K562 (cell line): ENCODE measurements around the gene ZNF514. TPM values are rescaled to one million over a fixed set of nuclear protein-coding genes. Genes with fewer than 3 reads are reported as not detected.

Source experiments
- ATAC-seq: fragments of 200-7000 bp; cut with Tn5 transposase; 3 replicates; pipeline ENCODE4 v1.9.1; 2020; ENCODE audit warnings: moderate library complexity
- BruUV-seq: library from RNA; stranded (reverse); fragments of 400-500 nt; replicated peaks from 2 replicates; lab custom pipeline; 2021; lab: Mats Ljungman, UMichigan
- CTCF ChIA-PET: fragments of 300-600 bp; formaldehyde crosslinking; extraction: SDS; loops from one replicate; lab custom pipeline; 2021; ENCODE audit warnings: low intra/inter-chr PET ratio; lab: Yijun Ruan, JAX
- POLR2A ChIA-PET: fragments of 300-600, 350-650 bp; sonication (Branson Sonifier 250); formaldehyde crosslinking; extraction: SDS; loops from one replicate; lab custom pipeline; 2021; ENCODE audit warnings: antibody characterized with exemption, inconsistent platforms; lab: Yijun Ruan, JAX
- DNase-seq, 4 experiments: peaks; one replicate each; pipeline versions ENCODE4 v3.0.0 to v3.0.0-alpha.2; 2011 to 2018; ENCODE audit warnings: low spot score in 3 of 4, mixed read lengths in 3 of 4; ENCODE audit errors: extremely low read depth in 1 of 4
- FAIRE-seq: peaks from 2 replicates; lab custom pipeline; 2011; peaks lifted over from hg19 to GRCh38; lab: Jason Lieb, UNC
- H2AFZ ChIP-seq: 2 replicates; pipeline ENCODE4 v1.6.0; 2011; ENCODE audit warnings: low read depth, low read length, control low read depth, inconsistent platforms
- H3K27ac ChIP-seq: fragments of 200-600 bp; 3 replicates; pipeline ENCODE4 v1.8.0; 2011; ENCODE audit warnings: low read depth, mild to moderate bottlenecking, control low read depth, inconsistent platforms, low read length, moderate library complexity, mixed read lengths; ENCODE audit errors: extremely low read depth
- H3K27me3 ChIP-seq, 2 experiments: fragments of 300-600 bp in 1 of 2; 2 replicates in 1 of 2; 3 replicates in 1 of 2; pipeline versions ENCODE4 v1.6.0 to v1.8.0; 2011; ENCODE audit warnings: inconsistent platforms in 2 of 2, low read length in 2 of 2, mild to moderate bottlenecking in 1 of 2, mixed read lengths in 1 of 2, moderate library complexity in 1 of 2; ENCODE audit not compliant: control insufficient read depth in 2 of 2, insufficient read depth in 2 of 2
- H3K36me3 ChIP-seq: fragments of 300-600 bp; 3 replicates; pipeline ENCODE4 v1.8.0; 2011; ENCODE audit warnings: mild to moderate bottlenecking, low read length, inconsistent platforms; ENCODE audit not compliant: control insufficient read depth, insufficient read depth
- H3K4me1 ChIP-seq, 2 experiments: fragments of 200-600 bp in 1 of 2; replicated peaks in 1 of 2; 2 replicates in 1 of 2; 3 replicates in 1 of 2; pipeline versions ENCODE4 v1.5.1 to v1.8.0; 2011; ENCODE audit warnings: inconsistent platforms in 2 of 2, low read length in 2 of 2, mild to moderate bottlenecking in 1 of 2, mixed read lengths in 1 of 2, moderate library complexity in 1 of 2; ENCODE audit not compliant: control insufficient read depth in 2 of 2, insufficient read depth in 2 of 2
- H3K4me2 ChIP-seq: 2 replicates; pipeline ENCODE4 v1.6.1; 2011; ENCODE audit warnings: low read length, control low read depth, inconsistent platforms, mixed read lengths; ENCODE audit not compliant: insufficient read depth
- H3K4me3 ChIP-seq: fragments of 200-600 bp; sonication (generic), shearing (Covaris generic); 2 replicates; pipeline ENCODE4 v1.5.1; 2016; ENCODE audit warnings: control low read depth, inconsistent platforms
- H3K79me2 ChIP-seq: fragments of 200-600 bp; 3 replicates; pipeline ENCODE4 v1.8.0; 2011; ENCODE audit warnings: low read length, inconsistent platforms; ENCODE audit not compliant: control insufficient read depth, insufficient read depth
- H3K9ac ChIP-seq, 2 experiments: 2 replicates each; pipeline versions ENCODE4 v1.6.0 to v1.6.1; 2011; ENCODE audit warnings: low read depth in 2 of 2, low read length in 2 of 2, control low read depth in 1 of 2, inconsistent platforms in 1 of 2, mild to moderate bottlenecking in 1 of 2, mixed read lengths in 1 of 2; ENCODE audit not compliant: insufficient read depth in 1 of 2
- H3K9me1 ChIP-seq: one replicate; pipeline ENCODE4 v1.6.0; 2011; ENCODE audit warnings: inconsistent platforms, mild to moderate bottlenecking, low read length, moderate library complexity; ENCODE audit not compliant: control insufficient read depth, insufficient read depth
- H3K9me3 ChIP-seq: replicated peaks from 2 replicates; pipeline ENCODE4 v1.5.1; 2011; ENCODE audit warnings: low read depth, low read length, inconsistent platforms; ENCODE audit not compliant: control insufficient read depth, insufficient read depth
- H4K20me1 ChIP-seq: replicated peaks from 2 replicates; pipeline ENCODE4 v1.6.1; 2011; ENCODE audit warnings: low read length, inconsistent platforms, mixed read lengths; ENCODE audit not compliant: control insufficient read depth, insufficient read depth
- BACH1 ChIP-seq: fragments of 200-800 bp; sonication (Bioruptor generic); IDR thresholded peaks from 2 replicates; pipeline ENCODE4 v1.6.1; 2016; ENCODE audit warnings: missing genetic modification characterization, missing compliant biosample characterization
- BRF1 ChIP-seq: IDR thresholded peaks from 3 replicates; pipeline ENCODE4 v1.6.1; 2011; ENCODE audit warnings: borderline replicate concordance, mild to moderate bottlenecking; ENCODE audit not compliant: insufficient read length; ENCODE audit errors: extremely low read depth
- DPF2 ChIP-seq: fragments of 450-650 bp; IDR thresholded peaks from 2 replicates; pipeline ENCODE4 v1.6.1; 2016
- E2F4 ChIP-seq: sonication (generic); formaldehyde crosslinking; IDR thresholded peaks from 2 replicates; pipeline ENCODE4 v1.8.0; 2022; ENCODE audit warnings: mild to moderate bottlenecking, low read depth, missing genetic modification reagents
- HIVEP1 ChIP-seq: fragments of 250-450 bp; sonication (Bioruptor Pico); IDR thresholded peaks from 2 replicates; pipeline ENCODE4 v1.4.0; 2020; ENCODE audit warnings: mild to moderate bottlenecking
- HOMEZ ChIP-seq: fragments of 250-450 bp; sonication (Bioruptor Pico); IDR thresholded peaks from 2 replicates; pipeline ENCODE4 v1.4.0; 2020; ENCODE audit warnings: mild to moderate bottlenecking, moderate library complexity
- JUNB ChIP-seq: fragments of 450-650 bp; formaldehyde crosslinking; conservative IDR thresholded peaks from 2 replicates; pipeline ENCODE4 v1.4.0; 2020; ENCODE audit warnings: mild to moderate bottlenecking
- NCOR1 ChIP-seq: fragments of 450-650 bp; IDR thresholded peaks from 2 replicates; pipeline ENCODE4 v1.6.1; 2016; ENCODE audit warnings: mild to moderate bottlenecking, moderate library complexity
- SMAD1 ChIP-seq: fragments of 150-350 bp; IDR thresholded peaks from 2 replicates; pipeline ENCODE4 v1.6.1; 2014; ENCODE audit warnings: low read length, low read depth; ENCODE audit not compliant: partially characterized antibody
- SP1 ChIP-seq: sonication (generic); formaldehyde crosslinking; IDR thresholded peaks from 2 replicates; pipeline ENCODE4 v1.8.1; 2022; ENCODE audit warnings: mild to moderate bottlenecking, missing genetic modification reagents
- TRIM28 ChIP-seq: fragments of 450-650 bp; IDR thresholded peaks from 2 replicates; pipeline ENCODE4 v1.6.1; 2017
- ZBTB5 ChIP-seq: fragments of 450-650 bp; IDR thresholded peaks from 2 replicates; pipeline ENCODE4 v1.6.1; 2017; ENCODE audit warnings: antibody characterized with exemption
- ZNF224 ChIP-seq: sonication (generic); formaldehyde crosslinking; IDR thresholded peaks from 2 replicates; pipeline ENCODE4 v1.8.0; 2022; ENCODE audit warnings: mild to moderate bottlenecking, missing genetic modification reagents
- ZNF507 ChIP-seq: conservative IDR thresholded peaks from 2 replicates; pipeline ENCODE4 v1.6.1; 2017; ENCODE audit warnings: missing genetic modification characterization, missing compliant biosample characterization
- WGBS: fragments of 100-300 bp; shearing (Covaris generic); methylation state at CpG from one replicate; pipeline ENCODE4 v1.1.6; 2016; ENCODE audit warnings: low coverage, mixed read lengths; ENCODE audit not compliant: insufficient coverage; ENCODE audit errors: missing lambda C conversion rate; 5-methylcytosine and 5-hydroxymethylcytosine counted together
- in situ Hi-C: fragments of 300-500 bp; cut with MboI; formaldehyde crosslinking; loops from 4 replicates; pipeline ENCODE4 v1.15.0; 2018; ENCODE audit warnings: inconsistent platforms, mixed read lengths
- intact Hi-C: fragments of 100-400 bp; cut with micrococcal nuclease; formaldehyde crosslinking; loops from 2 replicates; pipeline ENCODE4 v1.14.2; 2022
- polyA plus RNA-seq, 8 experiments: library from polyadenylated mRNA; depleted of rRNA in 4 of 8; stranded (reverse) in 5 of 8; unstranded in 3 of 8; fragments of >200 nt; fragmentation: Nextera tagmentation in 2 of 8; fragmentation: Illumina TruSeq in 1 of 8; extraction: Ambion mirVana in 2 of 8; extraction: Trizol in 1 of 8; gene quantifications; 2 replicates each; pipeline versions ENCODE4 v1.2.1 to v1.2.3, GENCODE V29; 2011 to 2014; ENCODE audit warnings: inconsistent platforms in 1 of 8, missing spikeins in 1 of 8
- total RNA-seq, 7 experiments: library from RNA; depleted of rRNA in 6 of 7; stranded (reverse); fragments of >200 nt in 6 of 7; fragmentation: Illumina TruSeq in 2 of 7; extraction: Trizol in 2 of 7; gene quantifications; 2 replicates each; pipeline versions ENCODE4 v1.2.1 to v1.2.3, GENCODE V29; 2011 to 2021; ENCODE audit warnings: low replicate concordance in 1 of 7

Gene ZNF514
- total and polyA plus RNA-seq, 9 of the 15 experiments (the other 6 are each of a cell fraction or from before 2014, with no cell fraction given) = 7.5 to 17.7 (median 11.4) TPM

GRCh38 chr2:95207111-95207961, 47.7 kb upstream of the ZNF514 start, which contains the start of gene ZNF892 (continued):
- TF ChIP-seq DPF2 = no peak
- TF ChIP-seq TRIM28 = 0 out of 2 replicates have a peak, but pooled peaks have one; percentile 15
- 0 out of 2 replicates have a peak, but pooled peaks have one; percentile 19 for TF ChIP-seq SP1 (CRISPR knock-in tag)
- no peak for TF ChIP-seq JUNB (CRISPR knock-in tag)

DNA sequence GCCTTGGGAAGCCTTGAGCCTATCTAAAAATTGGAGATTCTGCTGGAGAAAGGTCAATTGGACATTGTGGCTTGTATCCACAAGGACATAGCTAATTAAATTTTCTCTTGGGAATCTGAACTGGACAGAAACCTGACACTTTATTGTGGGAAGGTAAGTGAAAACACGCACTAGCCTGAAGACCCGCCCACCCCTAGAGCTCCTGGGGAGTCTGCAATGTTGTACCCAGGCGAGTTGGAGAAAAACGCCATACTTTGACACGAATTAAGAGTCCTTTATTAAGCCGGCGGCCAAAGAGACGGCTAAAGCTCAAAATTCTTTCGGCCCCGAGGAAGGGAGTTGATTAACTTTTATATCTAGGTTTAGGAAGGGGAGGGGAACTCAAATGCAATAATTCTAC, 46.4 kb upstream of the ZNF514 start:
- no peak overlapping the region for H3K27ac ChIP-seq
- H3K27me3 ChIP-seq = 0 out of 5 replicates have a peak, but pooled peaks cover 0 to 2% of the 10 kb centered on the region in 2 experiments
- H3K9me3 ChIP-seq = no peaks in the 10 kb centered on the region
- peaks cover 0 to 10% of the 10 kb centered on the region in 2 experiments; a peak in 2 of 5 replicates for H3K4me1 ChIP-seq
- DNase-seq (no peak), FAIRE-seq (no peak), ATAC-seq (no peak)
- H4K20me1 ChIP-seq = no peaks in the 10 kb centered on the region
- no peak overlapping the region for H3K4me3 ChIP-seq
- no peaks in the 10 kb centered on the region for H3K9me1 ChIP-seq
- 44% methylated on average over 10 of the region's 10 CpGs for WGBS
- POLR2A ChIA-PET = no interaction called here
- H2AFZ ChIP-seq = 0 out of 2 replicates have a peak overlapping the region, but pooled peaks have one; percentile 17
- H3K79me2 ChIP-seq = no peaks in the 10 kb centered on the region
- no peaks in the 10 kb centered on the region for H3K36me3 ChIP-seq
- in situ Hi-C loops (no loop called here), intact Hi-C loops (loop anchor here (2.0 to 5.0 kb wide), 2 partner anchors 129 to 183 kb away; no protein-coding TSS in a partner anchor)
- no peak overlapping the region for H3K4me2 ChIP-seq
- no TSS peak for BruUV-seq
- no peak overlapping the region for H3K9ac ChIP-seq
- CTCF ChIA-PET = interaction anchor here (1.7 kb wide), 1 partner anchor 129 kb away, joined by 11 read pairs; no protein-coding TSS in a partner anchor
- TF ChIP-seq NCOR1 = no peak
- no peak for TF ChIP-seq BRF1
- no peak for TF ChIP-seq ZBTB5
- no peak for TF ChIP-seq HIVEP1 (CRISPR knock-in tag)
- TF ChIP-seq ZNF507 (tag) = no peak
- TF ChIP-seq E2F4 = no peak
- TF ChIP-seq HOMEZ (CRISPR knock-in tag) = no peak
- TF ChIP-seq SMAD1 = no peak
- TF ChIP-seq ZNF224 = no peak
- no peak for TF ChIP-seq BACH1 (tag)
